ENCODE results near the gene IL20RA.

DNA sequence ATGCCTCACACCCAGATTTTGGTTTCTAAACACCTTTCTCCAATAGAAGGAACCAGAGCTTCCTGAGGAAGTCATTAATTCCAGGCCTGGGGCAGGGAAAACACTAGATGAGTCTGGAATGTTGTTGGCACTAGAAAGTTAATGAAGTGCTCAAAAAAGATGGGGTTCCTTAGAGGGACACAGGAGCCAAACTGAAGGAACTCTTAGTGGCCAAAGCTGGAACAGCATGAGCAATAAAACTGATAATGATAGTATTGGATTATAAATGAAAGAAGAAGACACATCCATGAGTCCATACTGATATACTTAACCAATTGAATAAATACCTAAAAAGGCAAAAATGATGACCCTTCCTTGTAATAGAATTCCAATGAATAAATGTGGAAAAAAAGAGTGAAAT, 4.4 kb downstream of the IL20RA start:
- no peak for TF ChIP-seq ZFX (IDR thresholded peaks at IDR 0.05)
- TF ChIP-seq, protein P1, sequence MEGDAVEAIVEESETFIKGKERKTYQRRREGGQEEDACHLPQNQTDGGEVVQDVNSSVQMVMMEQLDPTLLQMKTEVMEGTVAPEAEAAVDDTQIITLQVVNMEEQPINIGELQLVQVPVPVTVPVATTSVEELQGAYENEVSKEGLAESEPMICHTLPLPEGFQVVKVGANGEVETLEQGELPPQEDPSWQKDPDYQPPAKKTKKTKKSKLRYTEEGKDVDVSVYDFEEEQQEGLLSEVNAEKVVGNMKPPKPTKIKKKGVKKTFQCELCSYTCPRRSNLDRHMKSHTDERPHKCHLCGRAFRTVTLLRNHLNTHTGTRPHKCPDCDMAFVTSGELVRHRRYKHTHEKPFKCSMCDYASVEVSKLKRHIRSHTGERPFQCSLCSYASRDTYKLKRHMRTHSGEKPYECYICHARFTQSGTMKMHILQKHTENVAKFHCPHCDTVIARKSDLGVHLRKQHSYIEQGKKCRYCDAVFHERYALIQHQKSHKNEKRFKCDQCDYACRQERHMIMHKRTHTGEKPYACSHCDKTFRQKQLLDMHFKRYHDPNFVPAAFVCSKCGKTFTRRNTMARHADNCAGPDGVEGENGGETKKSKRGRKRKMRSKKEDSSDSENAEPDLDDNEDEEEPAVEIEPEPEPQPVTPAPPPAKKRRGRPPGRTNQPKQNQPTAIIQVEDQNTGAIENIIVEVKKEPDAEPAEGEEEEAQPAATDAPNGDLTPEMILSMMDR (conservative IDR thresholded peaks at IDR 0.05), result peak; percentile 23

Data from C4-2B (cell line).